ENCODE data around the gene TRAPPC10. TPM values are rescaled to one million over a fixed set of nuclear protein-coding genes. Genes with fewer than 3 reads are reported as not detected.

The TRAPPC10 gene
- total RNA-seq, 1 experiment from 2014 or later, result 31.5 TPM

DNA sequence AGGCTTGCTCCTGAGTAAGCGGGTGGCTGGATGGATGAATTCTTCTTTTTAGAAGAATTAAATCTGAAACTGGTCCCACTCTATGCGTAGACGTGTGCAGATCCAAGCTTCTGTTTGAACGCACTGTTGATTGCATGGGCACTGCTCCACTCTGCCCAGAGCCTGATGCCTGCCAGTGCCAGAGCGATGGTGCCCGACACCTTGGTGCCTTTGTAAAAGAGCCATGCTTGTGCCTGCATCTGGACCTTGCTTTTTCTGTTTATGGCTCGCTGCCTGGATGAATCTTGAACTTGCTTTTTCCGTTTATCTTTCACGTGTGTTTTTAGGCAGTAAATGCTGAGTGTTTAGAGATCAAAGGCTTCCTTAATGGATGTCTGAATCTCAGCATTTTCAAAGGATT, 80.1 kb downstream of the TRAPPC10 start:
- POLR2A ChIA-PET, result no interaction called here
- no peaks in the 10 kb centered on the region for H3K4me1 ChIP-seq (ENCODE audit: control insufficient read depth in 1 of 2, insufficient read depth in 2 of 2, low read length in 2 of 2)
- no peak for TF ChIP-seq CEBPB (IDR thresholded peaks at IDR 0.05; ENCODE audit: low read depth)
- TF ChIP-seq ELF1 (IDR thresholded peaks at IDR 0.05; ENCODE audit: borderline replicate concordance, low read depth), result no peak
- no peak for TF ChIP-seq POLR2A (IDR thresholded peaks at IDR 0.05; ENCODE audit: borderline replicate concordance, extremely low read depth, insufficient read depth, insufficient read length)
- no peak for TF ChIP-seq POLR2AphosphoS5 (IDR thresholded peaks at IDR 0.05; ENCODE audit: low read depth, low read length)
- TF ChIP-seq, protein P1, sequence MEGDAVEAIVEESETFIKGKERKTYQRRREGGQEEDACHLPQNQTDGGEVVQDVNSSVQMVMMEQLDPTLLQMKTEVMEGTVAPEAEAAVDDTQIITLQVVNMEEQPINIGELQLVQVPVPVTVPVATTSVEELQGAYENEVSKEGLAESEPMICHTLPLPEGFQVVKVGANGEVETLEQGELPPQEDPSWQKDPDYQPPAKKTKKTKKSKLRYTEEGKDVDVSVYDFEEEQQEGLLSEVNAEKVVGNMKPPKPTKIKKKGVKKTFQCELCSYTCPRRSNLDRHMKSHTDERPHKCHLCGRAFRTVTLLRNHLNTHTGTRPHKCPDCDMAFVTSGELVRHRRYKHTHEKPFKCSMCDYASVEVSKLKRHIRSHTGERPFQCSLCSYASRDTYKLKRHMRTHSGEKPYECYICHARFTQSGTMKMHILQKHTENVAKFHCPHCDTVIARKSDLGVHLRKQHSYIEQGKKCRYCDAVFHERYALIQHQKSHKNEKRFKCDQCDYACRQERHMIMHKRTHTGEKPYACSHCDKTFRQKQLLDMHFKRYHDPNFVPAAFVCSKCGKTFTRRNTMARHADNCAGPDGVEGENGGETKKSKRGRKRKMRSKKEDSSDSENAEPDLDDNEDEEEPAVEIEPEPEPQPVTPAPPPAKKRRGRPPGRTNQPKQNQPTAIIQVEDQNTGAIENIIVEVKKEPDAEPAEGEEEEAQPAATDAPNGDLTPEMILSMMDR (IDR thresholded peaks at IDR 0.05 in 2 of 3, conservative IDR thresholded peaks at IDR 0.05 in 1 of 3; ENCODE audit: borderline replicate concordance in 1 of 3, insufficient read depth in 1 of 3, low read depth in 2 of 3, low read length in 2 of 3), result no peak
- no peak for TF ChIP-seq RAD21 (IDR thresholded peaks at IDR 0.05; ENCODE audit: low read depth)
- TF ChIP-seq EZH2 (IDR thresholded peaks at IDR 0.05), result no peak
- TF ChIP-seq, protein P2, sequence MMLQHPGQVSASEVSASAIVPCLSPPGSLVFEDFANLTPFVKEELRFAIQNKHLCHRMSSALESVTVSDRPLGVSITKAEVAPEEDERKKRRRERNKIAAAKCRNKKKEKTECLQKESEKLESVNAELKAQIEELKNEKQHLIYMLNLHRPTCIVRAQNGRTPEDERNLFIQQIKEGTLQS (IDR thresholded peaks at IDR 0.05), result no peak
- no peak for TF ChIP-seq CBX3 (IDR thresholded peaks at IDR 0.05; ENCODE audit: low read depth)
- no peak for TF ChIP-seq SRF (IDR thresholded peaks at IDR 0.05; ENCODE audit: low read depth)
- no peak for TF ChIP-seq YY1 (IDR thresholded peaks at IDR 0.05; ENCODE audit: extremely low read depth, insufficient replicate concordance, low read depth, low read length)
- TF ChIP-seq EGR1 (IDR thresholded peaks at IDR 0.05; ENCODE audit: low read depth), result no peak
- TF ChIP-seq ZFX (IDR thresholded peaks at IDR 0.05), result no peak
- TF ChIP-seq, protein P3, sequence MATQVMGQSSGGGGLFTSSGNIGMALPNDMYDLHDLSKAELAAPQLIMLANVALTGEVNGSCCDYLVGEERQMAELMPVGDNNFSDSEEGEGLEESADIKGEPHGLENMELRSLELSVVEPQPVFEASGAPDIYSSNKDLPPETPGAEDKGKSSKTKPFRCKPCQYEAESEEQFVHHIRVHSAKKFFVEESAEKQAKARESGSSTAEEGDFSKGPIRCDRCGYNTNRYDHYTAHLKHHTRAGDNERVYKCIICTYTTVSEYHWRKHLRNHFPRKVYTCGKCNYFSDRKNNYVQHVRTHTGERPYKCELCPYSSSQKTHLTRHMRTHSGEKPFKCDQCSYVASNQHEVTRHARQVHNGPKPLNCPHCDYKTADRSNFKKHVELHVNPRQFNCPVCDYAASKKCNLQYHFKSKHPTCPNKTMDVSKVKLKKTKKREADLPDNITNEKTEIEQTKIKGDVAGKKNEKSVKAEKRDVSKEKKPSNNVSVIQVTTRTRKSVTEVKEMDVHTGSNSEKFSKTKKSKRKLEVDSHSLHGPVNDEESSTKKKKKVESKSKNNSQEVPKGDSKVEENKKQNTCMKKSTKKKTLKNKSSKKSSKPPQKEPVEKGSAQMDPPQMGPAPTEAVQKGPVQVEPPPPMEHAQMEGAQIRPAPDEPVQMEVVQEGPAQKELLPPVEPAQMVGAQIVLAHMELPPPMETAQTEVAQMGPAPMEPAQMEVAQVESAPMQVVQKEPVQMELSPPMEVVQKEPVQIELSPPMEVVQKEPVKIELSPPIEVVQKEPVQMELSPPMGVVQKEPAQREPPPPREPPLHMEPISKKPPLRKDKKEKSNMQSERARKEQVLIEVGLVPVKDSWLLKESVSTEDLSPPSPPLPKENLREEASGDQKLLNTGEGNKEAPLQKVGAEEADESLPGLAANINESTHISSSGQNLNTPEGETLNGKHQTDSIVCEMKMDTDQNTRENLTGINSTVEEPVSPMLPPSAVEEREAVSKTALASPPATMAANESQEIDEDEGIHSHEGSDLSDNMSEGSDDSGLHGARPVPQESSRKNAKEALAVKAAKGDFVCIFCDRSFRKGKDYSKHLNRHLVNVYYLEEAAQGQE (IDR thresholded peaks at IDR 0.05; ENCODE audit: low read depth), result no peak
- BruUV-seq (replicated peaks), result no TSS peak
- ATAC-seq (no peak), DNase-seq (ENCODE audit: low read depth, low spot score) (no peak)
- H3K9me3 ChIP-seq (ENCODE audit: control insufficient read depth in 1 of 2, insufficient read depth in 1 of 2, low read depth in 1 of 2, low read length in 2 of 2), result no peaks in the 10 kb centered on the region
- no peaks in the 10 kb centered on the region for H3K79me2 ChIP-seq (ENCODE audit: insufficient read depth, low read length)
- no peaks in the 10 kb centered on the region for H4K20me1 ChIP-seq (ENCODE audit: insufficient read depth)
- RAD21 ChIA-PET (ENCODE audit: low non-redundant PET in 1 of 2, low total read pairs in 2 of 2, uncharacterized antibody in 2 of 2, unreplicated experiment in 2 of 2), result no interaction called here
- CTCF ChIA-PET, result no interaction called here
- H3K4me2 ChIP-seq (ENCODE audit: low read length), result no peak overlapping the region
- H3K4me3 ChIP-seq (replicated peaks in 1 of 2; ENCODE audit: low read depth in 1 of 2, low read length in 2 of 2), result no peak overlapping the region
- no peaks in the 10 kb centered on the region for H3K27me3 ChIP-seq (ENCODE audit: insufficient read depth, low read length)
- intact Hi-C loops (cut with micrococcal nuclease), result no loop called here
- H3K9ac ChIP-seq (ENCODE audit: low read length), result no peak overlapping the region
- no peak overlapping the region for H2AFZ ChIP-seq (ENCODE audit: low read depth, low read length, poor library complexity, severe bottlenecking)
- H3K36me3 ChIP-seq (ENCODE audit: control insufficient read depth in 1 of 2, insufficient read depth in 2 of 2, low read length in 2 of 2), result peaks cover 13% of the 10 kb centered on the region in 2 experiments; a peak in 3 of 4 replicates
- no peaks in the 10 kb centered on the region for H3K9me2 ChIP-seq (ENCODE audit: insufficient read depth)
- H3K27ac ChIP-seq (ENCODE audit: low read depth, low read length), result no peak overlapping the region
